Pancreas (tissue), 10 donors: ENCODE measurements around the gene CYGB. TPM values are rescaled to one million over a fixed set of nuclear protein-coding genes. Genes with fewer than 3 reads are reported as not detected.
A peak's percentile ranks its signal among the peaks of the same experiment; 100 is the strongest.

Experiments
- ATAC-seq, 4 donors: fragments of 200-7000 bp; cut with Tn5 transposase; one replicate each; pipeline versions ENCODE4 v1.8.0 to v1.9.1; 2020; ENCODE audit warnings: mild to moderate bottlenecking in 4 of 4, moderate library complexity in 4 of 4
- DNase-seq, 6 donors: peaks; one replicate each; pipeline ENCODE4 v3.0.0-alpha.2; 2020
- FAIRE-seq: peaks from 2 replicates; lab custom pipeline; 2012; peaks lifted over from hg19 to GRCh38; lab: Jason Lieb, UNC
- H3K27ac ChIP-seq, 4 donors: fragments of 200-600 bp; sonication (generic); 1 replicate in 3 of 4; 2 replicates in 1 of 4; pipeline versions ENCODE4 v1.5.0 to v1.8.0; 2020
- H3K27me3 ChIP-seq, 4 donors: fragments of 200-600 bp; one replicate each; pipeline ENCODE4 v1.8.0; 2021
- H3K36me3 ChIP-seq, 3 donors: fragments of 200-600 bp; sonication (generic) in 1 of 3; one replicate each; pipeline versions ENCODE4 v1.5.0 to v1.8.0; 2020 to 2021
- H3K4me1 ChIP-seq, 3 donors: fragments of 200-600 bp; one replicate each; pipeline ENCODE4 v1.8.0; 2021
- H3K4me3 ChIP-seq, 4 donors: fragments of 200-600 bp; sonication (generic) in 2 of 4; one replicate each; pipeline versions ENCODE4 v1.5.0 to v1.8.0; 2020 to 2021
- H3K9me3 ChIP-seq, 4 donors: fragments of 200-600 bp; one replicate each; pipeline ENCODE4 v1.8.0; 2021
- WGBS, 2 donors: extraction: QIAGEN DNeasy Blood & Tissue Kit; methylation state at CpG; one replicate each; pipeline ENCODE4 v1.1.7; 2013; 5-methylcytosine and 5-hydroxymethylcytosine counted together
- intact Hi-C, 3 donors: fragments of 100-400 bp; cut with DNase I; formaldehyde crosslinking; loops; one replicate each; pipeline versions ENCODE4 v1.11.1 to v1.14.2; 2022
- polyA plus RNA-seq, 2 donors: library from polyadenylated mRNA; stranded (reverse); fragments of 200-250 nt; gene quantifications; one replicate each; pipeline ENCODE4 v1.2.3, GENCODE V29; 2013
- total RNA-seq, 6 donors: library from RNA; stranded (reverse); fragmentation: NEBNext Ultra II Directional in 4 of 6; extraction: Animal tissue kit (Norgen Biotek cat#: 25700) in 4 of 6; gene quantifications; one replicate each; pipeline versions ENCODE4 v1.2.1 to v1.2.4, GENCODE V29; 2021 to 2023
- TF ChIP-seq, protein P1 (sequence below), 4 donors: fragments of 200-600 bp; sonication (generic) in 3 of 4; IDR thresholded peaks; one replicate each; pipeline versions ENCODE4 v1.5.0 to v1.8.0; 2021; ENCODE audit warnings: antibody characterized with exemption in 4 of 4
- donor health status: healthy with polysubstance abuse.
- donor health status: DM: no; HTN: no; CAD: no; lungs with moderate emphysema.
- donor health status: DM: no; HTN: no; CAD: no.
- donor health status: control.
- donor health status: control.
- donor health status: Bipolar disorder and iron deficiency.
- donor health status: DM: yes; HTN: yes; CAD: no.
- donor health status: DM: no; HTN: no; CAD: no.
- donor health status: DM: no; HTN: no; CAD: no.
- donor health status: DM: yes; HTN: yes; CAD: no.

The CYGB gene
- total and polyA plus RNA-seq, 8 donors: 2.6 to 15.7 (median 8.2) TPM

DNA sequence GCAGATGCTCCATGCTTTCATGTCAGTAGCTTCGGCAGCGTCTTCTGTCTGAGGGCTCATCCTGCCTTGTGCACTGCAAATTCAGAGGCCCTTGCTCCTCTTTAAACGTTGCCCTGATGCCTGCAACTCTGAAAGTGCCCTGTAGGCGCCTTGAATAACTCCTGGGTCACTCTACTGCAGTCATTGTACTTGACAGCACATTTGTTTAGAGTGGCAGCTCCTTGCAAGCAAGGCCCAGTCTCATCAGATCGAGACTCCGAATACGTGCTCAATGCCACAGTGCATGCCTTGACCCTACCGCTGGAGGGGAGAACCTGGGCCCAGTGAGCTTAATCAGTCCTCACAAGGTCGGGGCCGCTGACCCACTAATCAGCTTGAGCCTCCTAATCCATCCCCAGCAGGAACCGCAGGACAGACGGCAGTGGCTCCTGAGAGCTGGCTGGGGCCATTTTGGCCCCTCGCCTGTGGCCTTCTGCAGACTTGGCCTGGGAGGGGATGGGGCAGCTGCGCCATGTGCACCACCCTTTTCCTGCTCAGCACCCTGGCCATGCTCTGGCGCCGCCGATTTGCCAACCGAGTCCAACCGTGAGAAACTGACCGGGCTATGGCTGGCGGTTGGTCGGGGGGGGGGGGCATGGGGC is 2.2 kb upstream of the CYGB start, which contains the start of gene PRCD:
Gene PRCD, plus strand, starts transcription at position 414 of the 641 bp plus-strand sequence. Its CDS starts 98 bp downstream, at position 512.
- Histone ChIP-seq H3K27me3 (no peaks in the 10 kb centered on the region), H3K9me3 (no peaks in the 10 kb centered on the region), H3K36me3 (no peaks in the 10 kb centered on the region), H3K27ac (peak within 1 kb of the TSS in 1 of 4 donors; percentile 16), H3K4me1 (peaks cover 0 to 10% (median 3%) of the 10 kb centered on the region in 3 donors), H3K4me3 (peak within 1 kb of the TSS in 2 of 4 donors; percentile 23 to 31)
- peak in 1 of 6 donors; percentile 66 for DNase-seq
- TF ChIP-seq, protein P1, sequence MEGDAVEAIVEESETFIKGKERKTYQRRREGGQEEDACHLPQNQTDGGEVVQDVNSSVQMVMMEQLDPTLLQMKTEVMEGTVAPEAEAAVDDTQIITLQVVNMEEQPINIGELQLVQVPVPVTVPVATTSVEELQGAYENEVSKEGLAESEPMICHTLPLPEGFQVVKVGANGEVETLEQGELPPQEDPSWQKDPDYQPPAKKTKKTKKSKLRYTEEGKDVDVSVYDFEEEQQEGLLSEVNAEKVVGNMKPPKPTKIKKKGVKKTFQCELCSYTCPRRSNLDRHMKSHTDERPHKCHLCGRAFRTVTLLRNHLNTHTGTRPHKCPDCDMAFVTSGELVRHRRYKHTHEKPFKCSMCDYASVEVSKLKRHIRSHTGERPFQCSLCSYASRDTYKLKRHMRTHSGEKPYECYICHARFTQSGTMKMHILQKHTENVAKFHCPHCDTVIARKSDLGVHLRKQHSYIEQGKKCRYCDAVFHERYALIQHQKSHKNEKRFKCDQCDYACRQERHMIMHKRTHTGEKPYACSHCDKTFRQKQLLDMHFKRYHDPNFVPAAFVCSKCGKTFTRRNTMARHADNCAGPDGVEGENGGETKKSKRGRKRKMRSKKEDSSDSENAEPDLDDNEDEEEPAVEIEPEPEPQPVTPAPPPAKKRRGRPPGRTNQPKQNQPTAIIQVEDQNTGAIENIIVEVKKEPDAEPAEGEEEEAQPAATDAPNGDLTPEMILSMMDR (IDR thresholded peaks at IDR 0.05): no peak
- WGBS, 2 donors: 77 to 86% methylated on average over 21 to 22 of the region's 22 CpGs
- intact Hi-C loops: loop anchor here in 1 of 3 donors (10.0 kb wide), 1 partner anchor 165 kb away; no protein-coding TSS in a partner anchor
- no peak for ATAC-seq
- FAIRE-seq: no peak

DNA sequence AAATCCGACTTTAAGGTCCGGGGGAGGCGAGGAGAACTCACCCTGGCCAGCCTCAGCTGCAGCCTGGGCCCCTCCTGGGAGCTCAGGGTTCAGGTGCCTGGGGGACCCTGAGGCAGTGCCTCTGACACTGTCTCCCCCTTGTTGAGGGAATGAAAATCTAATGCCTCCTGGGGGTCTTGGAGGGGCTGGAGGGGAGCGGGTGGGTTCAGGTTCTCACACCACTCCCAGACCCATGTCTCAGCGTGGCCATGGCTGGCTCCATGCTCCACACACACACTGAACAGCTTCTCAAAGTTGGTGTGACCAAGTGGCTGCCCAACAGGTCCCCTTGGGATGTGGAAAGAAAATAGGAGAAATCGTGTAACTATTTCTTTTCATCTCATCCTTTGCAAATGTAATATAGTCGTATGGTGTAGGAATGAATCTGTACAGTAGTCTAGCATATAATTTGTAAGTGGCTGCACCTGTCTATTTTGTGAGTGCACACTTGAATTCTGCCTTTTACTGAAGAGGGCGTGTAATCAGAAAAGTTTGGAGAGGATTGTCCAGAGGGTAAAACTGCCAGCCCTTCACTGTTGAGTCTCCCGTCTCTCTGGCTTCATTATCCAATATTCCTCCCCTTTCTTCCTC is 1.5 kb upstream of the CYGB start:
- H3K36me3 ChIP-seq: no peaks in the 10 kb centered on the region
- FAIRE-seq (no peak), ATAC-seq (no peak), DNase-seq (peak in 1 of 6 donors; percentile 27)
- intact Hi-C loops: loop anchor here in 1 of 3 donors (10.0 kb wide), 1 partner anchor 166 kb away; no protein-coding TSS in a partner anchor
- no peak overlapping the region for H3K4me3 ChIP-seq
- 86 to 87% methylated on average over 9 of the region's 9 CpGs for WGBS, 2 donors
- peaks cover 0 to 3% (median 3%) of the 10 kb centered on the region in 3 donors for H3K4me1 ChIP-seq
- no peaks in the 10 kb centered on the region for H3K27me3 ChIP-seq
- TF ChIP-seq, protein P1 (IDR thresholded peaks at IDR 0.05): no peak
- no peaks in the 10 kb centered on the region for H3K9me3 ChIP-seq
- no peak overlapping the region for H3K27ac ChIP-seq

DNA sequence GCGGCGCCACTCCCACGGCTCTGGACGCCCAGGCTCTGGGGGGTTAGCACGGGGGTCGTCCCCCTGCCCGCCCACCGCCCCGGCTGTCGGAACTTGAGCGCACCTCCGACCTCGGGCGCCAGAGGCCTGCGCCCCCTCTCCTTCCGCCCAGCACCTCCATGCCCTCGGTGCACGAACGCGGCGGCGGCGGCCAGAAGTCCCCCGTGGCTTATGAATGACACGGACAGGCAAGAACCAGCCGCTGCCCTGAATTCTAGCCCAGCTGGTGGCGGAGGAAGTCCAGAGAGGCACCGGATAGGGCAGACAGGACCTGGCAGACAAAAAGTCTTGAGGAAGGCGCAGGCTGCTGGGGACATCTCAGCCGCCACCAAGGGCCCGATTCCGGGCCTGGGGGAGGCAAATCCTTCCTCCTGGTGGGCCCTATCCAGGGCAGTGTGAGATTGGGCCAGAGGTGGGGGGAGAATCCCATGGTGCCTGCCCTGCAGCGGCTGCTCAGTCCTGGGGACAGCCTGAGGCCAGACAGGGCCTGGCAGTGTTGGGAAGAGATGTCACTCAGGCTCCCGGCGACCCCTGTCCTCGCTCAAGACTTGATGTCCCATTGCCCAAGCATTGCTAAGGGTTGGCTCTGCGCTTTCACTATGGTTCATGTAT is 897 bp upstream of the CYGB start:
- H3K36me3 ChIP-seq: no peaks in the 10 kb centered on the region
- ATAC-seq (no peak), DNase-seq (no peak), FAIRE-seq (no peak)
- H3K4me3 ChIP-seq: peak overlapping the region in 3 of 4 donors; percentile 5 to 39 (median 33)
- intact Hi-C loops: loop anchor here in 1 of 3 donors (10.0 kb wide), 1 partner anchor 166 kb away; no protein-coding TSS in a partner anchor
- H3K9me3 ChIP-seq: no peaks in the 10 kb centered on the region
- no peaks in the 10 kb centered on the region for H3K27me3 ChIP-seq
- 43 to 56% methylated on average over 29 to 37 of the region's 37 CpGs for WGBS, 2 donors
- TF ChIP-seq, protein P1 (IDR thresholded peaks at IDR 0.05): no peak
- H3K27ac ChIP-seq: no peak overlapping the region
- H3K4me1 ChIP-seq: peaks cover 0 to 3% (median 3%) of the 10 kb centered on the region in 3 donors

DNA sequence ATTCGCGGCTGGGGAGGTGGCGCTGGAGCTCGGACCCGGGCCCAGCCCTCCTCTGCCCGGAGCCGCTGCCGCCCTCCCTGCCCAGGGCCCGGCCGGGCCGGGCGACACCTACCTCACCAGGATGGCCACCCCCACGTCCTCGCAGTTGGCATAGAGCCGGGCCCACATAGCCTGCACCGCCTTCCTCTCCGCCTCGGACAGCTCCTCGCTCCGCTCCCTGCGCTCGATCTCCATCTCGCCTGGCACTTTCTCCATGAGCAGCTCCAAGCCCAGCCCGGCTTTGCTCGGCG is 276 bp downstream of the CYGB start:
- ATAC-seq (peak in 1 of 4 donors; percentile 10), FAIRE-seq (no peak), DNase-seq (peak in 1 of 6 donors; percentile 77)
- Histone ChIP-seq H3K4me1 (peaks cover 0 to 3% (median 3%) of the 10 kb centered on the region in 3 donors), H3K9me3 (no peaks in the 10 kb centered on the region), H3K27ac (no peak overlapping the region), H3K4me3 (peak overlapping the region in 2 of 4 donors; percentile 33 to 39), H3K36me3 (no peaks in the 10 kb centered on the region), H3K27me3 (no peaks in the 10 kb centered on the region)
- intact Hi-C loops: loop anchor here in 1 of 3 donors (10.0 kb wide), 1 partner anchor 168 kb away; no protein-coding TSS in a partner anchor
- TF ChIP-seq, protein P1 (IDR thresholded peaks at IDR 0.05): no peak
- 5% methylated on average over 19 to 26 of the region's 26 CpGs for WGBS, 2 donors
